ENCODE measurements around the gene ZFYVE19.

The ZFYVE19 gene, protein sequence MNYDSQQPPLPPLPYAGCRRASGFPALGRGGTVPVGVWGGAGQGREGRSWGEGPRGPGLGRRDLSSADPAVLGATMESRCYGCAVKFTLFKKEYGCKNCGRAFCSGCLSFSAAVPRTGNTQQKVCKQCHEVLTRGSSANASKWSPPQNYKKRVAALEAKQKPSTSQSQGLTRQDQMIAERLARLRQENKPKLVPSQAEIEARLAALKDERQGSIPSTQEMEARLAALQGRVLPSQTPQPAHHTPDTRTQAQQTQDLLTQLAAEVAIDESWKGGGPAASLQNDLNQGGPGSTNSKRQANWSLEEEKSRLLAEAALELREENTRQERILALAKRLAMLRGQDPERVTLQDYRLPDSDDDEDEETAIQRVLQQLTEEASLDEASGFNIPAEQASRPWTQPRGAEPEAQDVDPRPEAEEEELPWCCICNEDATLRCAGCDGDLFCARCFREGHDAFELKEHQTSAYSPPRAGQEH

DNA sequence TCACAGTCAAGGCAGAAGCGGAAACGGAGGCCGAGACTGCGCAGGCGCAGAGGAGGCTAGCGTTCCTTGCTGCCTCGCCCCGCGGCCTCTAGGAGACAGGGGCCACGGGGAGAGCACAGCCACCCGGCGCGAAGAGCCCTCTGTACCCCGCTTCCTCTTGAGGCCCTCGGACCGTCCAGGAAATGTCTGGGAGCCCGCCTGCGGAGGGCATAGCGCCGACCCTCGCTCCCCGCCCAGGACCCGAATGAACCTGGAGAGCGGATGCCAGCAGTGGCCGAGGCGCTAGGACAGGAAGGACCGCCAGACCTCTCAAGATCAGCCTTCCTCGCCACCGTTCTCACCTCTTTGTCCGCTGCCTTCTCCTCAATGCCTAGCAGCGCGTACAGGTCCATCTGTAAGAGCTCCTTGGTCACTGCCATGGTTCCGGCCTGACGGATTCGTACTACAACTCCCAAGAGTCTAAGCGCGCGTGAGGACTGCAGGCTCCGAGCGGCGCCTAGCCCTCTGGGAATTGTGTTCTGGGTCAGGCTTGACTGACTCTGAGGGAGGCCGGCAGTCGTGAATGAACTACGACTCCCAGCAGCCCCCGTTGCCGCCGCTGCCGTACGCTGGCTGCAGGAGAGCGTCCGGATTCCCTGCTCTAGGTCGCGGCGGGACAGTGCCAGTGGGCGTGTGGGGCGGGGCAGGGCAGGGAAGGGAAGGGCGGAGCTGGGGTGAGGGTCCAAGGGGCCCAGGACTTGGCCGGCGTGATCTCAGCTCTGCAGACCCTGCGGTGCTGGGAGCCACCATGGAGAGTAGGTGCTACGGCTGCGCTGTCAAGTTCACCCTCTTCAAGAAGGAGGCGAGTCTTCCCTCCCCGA lies at the start of gene ZFYVE19, which contains the start of gene DNAJC17:
ZFYVE19 (plus strand) TSS at position 62 of the 860 bp plus-strand sequence; CDS start at position 563, 501 bp downstream.
DNAJC17 (minus strand) TSS at position 446 of the 860 bp plus-strand sequence; CDS start at position 419, 27 bp downstream.
- peak; percentile 94 for DNase-seq

DNA sequence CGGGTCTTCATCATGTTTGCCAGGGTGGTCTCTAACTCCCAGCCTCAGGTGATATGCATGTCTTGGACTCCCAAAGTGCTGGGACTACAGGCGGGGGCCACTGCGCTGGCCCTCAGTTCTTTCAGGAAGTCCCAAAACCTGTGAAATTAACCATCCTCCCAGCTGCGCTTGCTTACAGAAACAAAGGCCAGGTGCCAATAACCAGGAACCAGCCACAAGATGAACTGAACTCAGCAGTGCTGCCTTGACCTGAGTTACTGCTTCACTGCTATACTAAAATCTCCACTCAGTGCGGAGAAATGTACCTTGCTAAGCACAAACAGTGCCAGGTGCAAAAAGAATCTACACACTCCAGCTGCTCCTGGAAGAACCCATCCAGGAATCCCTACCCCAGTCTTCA lies 46.9 kb upstream of the ZFYVE19 start:
- no peak for DNase-seq

DNA sequence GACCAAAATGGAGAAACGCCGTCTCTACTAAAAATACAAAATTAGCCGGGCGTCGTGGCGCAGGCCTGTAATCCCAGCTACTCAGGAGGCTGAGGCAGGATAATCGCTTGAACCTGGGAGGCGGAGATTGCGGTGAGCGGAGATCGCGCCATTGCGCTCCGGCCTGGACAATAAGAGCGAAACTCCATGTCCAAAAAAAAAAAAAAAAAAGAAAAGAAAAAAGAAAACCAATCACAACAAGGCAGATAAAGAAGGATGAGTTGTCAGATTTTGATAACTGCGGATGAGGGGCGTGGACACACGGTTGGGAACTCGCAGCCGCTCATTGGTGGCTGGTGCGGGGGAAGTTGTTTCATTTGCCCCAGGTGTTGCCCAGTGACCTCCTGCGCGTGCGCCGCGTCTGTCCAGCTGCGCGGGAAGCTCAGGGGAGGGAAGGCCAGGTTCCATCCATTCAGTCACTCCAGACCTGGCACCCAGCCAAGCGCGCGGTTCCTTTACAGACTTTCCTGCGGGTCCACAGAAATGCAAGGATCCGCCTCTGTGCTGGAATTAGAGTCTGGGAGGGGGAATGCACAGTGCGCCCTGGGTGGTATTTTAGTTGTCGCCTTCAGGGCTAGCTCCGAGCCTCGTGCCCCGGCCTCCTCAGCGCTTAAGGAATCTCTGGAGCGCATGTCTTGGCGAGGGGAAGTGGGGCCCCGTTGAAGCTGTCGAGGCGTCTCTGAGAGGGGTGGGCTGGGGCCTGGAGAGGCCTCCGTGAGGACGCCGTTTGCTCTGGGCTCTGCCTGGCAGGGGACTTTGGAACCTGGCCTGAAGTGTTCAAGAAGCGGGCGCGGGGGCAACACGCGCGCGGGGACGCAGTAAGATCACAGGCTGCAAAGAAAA lies 43.7 kb upstream of the ZFYVE19 start:
- DNase-seq, result peak; percentile 46

DNA sequence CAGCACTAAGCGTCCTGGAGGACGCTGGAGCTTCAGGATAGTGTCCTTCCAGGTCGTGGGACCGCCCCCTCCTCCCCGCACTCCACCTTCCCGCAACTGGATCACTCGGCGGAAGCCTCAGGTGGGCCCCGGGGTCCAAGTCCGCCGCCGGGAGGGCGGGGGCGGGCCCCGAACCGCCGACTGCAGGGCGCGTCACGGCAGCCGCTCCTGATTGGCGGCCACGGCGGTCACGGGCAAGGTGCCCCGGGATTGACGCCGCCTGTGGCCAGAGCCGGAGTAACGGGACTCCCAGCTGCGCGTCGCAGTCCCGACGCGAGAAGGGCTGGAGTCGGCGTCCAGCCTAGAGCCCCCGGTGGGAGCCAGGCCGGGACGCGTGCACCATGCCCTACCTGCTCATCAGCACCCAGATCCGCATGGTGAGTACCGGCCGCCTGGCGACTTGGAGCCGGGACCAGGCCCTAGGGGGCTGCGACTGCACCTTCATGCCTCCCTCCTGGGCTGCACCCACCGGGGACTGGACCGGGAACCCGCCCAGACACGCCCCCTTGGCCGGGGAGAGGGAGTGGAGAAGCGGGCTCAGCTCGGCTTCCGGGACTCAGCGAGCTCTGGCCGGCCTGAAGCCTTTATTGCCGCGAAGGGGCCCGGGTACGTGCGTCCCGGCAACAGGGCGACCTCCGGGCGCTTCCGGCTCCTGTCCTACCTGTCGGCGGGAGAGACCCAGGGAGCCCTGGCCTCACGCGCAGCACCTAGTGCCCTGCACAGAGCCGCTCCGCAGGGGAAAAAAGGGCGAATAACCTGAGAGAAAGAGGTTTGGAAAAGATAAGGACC lies 42.9 kb upstream of the ZFYVE19 start, which contains the start of gene GCHFR:
GCHFR (plus strand) TSS at position 268 of the 828 bp plus-strand sequence; CDS start at position 381, 113 bp downstream.
- DNase-seq, result peak; percentile 76

DNA sequence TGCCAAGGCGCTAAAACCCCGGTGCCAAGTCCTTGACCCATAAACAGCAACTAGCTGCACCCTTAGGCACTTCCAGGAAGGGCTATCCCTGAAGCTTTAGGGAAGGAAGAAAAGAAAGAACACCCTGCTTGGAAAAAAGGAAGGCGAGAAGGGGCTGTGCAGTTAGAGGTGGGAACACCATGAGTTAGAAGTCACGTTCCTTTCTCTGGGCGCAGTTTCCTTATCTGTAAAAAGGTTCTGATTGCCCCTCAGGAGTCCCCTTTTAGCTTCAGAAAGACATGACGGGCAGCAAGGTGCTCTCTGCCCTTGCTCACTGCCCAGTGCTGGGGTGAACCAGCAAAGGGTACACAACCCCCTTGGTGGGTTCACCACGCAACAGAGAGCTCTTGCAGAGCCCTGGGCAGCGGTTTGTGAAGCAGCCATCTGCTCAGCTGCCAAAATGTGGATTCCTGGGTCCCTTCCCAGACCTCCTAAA lies 42.2 kb upstream of the ZFYVE19 start:
- DNase-seq, result no peak

DNA sequence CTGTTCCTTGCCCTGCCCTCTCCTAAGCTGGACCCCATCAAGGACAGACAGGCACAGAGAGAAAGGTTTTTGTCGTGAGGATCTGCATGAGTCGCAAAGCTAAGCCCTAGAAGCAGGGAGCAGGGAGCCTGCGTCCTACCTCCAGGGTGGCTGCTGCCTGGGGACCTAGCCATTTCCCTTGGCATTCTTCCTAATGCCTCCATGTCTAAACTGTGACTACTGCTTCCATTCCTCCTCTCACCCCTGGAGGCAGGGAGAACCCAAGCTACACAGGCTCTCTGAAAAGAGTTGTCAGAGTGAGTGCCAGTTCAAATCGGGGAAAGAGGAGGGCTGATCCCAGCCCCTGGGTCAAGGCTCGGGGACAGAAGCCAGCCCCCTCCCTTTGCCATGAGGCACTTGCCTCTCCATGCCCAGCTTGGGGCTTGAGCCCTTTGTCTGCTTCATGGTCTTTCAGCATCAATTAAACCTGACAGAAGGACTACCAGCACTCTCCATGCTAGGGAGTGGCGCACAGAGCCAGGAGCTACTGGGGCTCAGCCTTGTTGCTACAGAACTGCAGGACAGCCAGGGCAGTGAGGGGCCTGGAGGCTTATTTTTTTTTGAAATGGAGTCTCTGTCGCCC lies 40.6 kb upstream of the ZFYVE19 start:
- no peak for DNase-seq

DNA sequence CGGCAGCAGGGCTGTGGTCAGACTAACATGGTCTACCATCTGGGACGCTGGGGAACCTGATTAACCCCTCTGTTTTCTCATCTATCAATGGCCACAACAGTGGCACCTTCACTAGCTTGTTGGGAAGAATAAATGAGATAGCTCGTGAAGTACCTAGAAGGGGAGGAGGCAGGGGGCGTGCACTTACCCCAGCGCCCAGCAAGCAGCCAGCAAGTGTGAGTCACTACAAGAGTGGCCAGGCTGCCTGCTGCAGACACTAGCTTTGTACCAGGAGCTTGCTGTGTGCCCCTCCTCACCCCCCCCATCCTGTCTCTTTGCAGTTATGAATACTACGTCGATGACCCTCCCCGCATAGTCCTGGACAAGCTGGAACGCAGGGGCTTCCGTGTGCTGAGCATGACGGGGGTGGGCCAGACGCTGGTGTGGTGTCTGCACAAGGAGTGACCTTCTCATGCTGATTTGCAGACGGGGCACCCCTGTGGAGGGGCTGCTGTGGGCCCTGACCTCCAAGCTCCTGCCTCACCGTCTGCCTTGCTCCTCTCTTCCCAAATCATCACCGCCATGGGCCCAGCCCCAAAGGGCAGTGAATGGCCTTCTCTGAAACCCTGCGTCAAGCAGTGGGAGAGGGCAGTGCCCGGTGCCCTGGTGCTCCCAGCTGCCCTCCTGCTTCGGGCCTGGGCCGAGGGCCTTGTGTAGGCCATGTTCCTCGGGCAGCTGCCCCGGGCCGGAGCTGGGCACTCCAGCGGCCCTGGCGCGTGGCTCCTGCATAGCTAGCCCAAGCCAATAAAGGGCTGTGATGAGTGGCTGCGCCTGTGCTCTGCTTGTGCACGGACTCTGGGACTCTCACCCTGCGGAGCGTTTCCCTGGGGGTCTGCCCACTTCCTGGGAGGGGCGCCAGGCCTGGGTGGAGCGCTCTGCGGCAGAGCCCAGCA lies 39.7 kb upstream of the ZFYVE19 start:
- DNase-seq, result no peak

DNA sequence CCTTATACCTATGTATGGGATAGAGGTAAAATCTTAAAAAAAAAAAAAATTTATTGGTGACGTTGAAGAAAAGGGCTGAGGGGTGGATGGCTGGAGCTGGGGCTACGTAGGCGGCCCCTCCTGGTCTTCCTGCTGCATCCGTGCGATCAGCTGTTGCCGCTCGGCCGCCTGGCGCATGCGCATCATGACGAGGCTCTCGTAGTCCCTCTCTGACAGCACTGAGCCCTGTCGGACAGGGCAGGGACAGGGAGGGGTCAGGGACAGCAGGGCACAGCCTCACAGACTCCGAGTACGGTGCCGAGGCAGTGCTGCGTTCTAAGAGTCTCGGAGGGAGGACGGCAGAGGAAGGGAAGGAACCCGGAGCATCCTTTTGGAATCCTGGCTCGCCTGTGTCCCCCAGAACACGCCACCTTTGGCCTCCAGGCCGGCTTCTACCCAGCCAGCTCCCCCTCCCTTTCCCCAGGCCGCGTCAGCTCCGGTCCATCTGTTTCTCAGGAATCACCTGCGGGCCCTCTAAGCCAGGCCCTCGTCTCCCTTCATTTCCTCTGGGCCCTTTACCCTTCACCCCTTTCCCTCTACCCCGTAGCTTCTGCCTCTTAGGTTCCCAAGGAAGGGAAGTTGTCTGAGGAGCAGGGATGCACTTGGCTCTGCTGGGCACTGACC lies 38.9 kb upstream of the ZFYVE19 start:
- DNase-seq, result no peak

DNA sequence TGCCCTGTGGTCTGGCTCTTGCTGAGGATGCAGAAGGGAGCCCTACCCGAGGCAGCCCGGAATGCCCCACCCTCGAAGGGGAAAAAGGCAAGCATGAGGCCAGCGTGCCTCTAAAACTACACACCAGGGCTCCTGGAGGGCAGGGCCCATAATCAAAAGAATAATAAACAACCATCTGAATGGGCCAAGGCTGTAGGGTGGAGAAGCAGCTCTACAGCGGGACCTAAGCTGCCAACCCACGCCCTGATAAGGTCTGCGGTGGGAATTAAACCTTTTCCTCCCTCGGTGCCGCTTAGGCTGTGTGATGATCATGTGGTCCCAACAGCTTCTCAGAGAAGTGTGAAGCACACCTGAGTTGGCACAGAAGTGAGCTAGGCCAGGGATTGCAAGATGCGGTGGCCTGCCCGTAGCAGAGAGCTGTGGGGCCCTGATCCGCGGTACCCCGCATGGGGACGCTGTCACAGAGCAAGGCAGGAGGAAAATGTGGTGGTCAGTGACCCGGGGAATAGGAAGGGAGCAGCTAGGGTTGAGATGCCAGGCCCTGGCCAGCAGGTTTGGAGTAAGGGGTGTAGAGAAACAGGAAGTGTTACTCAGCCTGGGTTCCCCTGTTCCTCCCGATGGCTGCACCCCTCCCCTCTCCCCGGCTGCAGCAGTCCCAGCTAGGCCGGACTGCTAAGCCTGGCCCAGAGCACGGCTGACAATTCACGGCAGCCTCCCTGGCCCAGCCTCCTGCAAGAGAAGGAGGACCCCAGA lies 38.2 kb upstream of the ZFYVE19 start:
- peak; percentile 30 for DNase-seq

DNA sequence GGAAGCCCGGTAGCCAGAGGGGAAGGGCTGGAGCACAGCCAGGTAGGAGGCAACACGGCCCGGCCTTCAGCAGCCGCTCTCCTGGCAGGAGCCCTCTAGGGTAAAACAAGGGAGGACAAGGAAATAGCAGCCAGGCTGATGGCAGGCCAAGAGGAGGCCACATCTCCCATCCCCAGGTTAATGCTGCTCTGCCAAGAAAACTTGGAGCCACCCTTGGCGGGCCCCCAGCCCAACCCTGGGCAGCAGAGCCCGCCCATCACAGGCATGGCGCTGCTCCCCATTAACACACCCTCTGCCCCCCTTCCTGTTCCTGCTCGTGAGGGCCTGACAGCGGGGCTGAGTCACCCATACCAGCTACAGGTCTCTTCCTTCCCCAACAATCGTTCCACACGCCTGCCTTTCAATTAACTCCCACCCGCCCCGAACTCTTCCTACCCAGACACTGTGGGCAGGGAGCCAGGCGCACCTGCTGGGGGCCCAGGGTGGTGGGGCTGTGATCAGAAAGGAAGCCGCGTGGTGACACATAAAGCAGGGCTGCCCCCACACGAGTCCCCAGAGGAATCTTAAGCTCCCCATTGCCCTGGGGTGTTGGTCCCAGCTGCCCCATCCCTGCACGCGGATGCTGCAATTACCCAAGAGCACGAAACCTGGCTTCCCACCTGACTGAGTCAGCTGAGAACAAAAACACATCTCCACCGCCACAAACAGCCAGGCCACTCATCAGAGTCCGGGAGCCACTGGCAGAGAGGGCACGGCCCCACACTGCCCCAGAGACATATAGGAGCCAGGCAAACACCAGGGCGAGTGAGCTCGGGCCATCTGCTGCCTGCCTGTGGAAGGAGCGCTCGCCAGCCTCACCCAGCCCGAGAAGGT lies 37.4 kb upstream of the ZFYVE19 start, which contains the start of gene C15orf62:
C15orf62 (plus strand) TSS at position 707 of the 873 bp plus-strand sequence. CDS start 516 bp downstream, outside the sequence.
- peak; percentile 85 for DNase-seq

DNA sequence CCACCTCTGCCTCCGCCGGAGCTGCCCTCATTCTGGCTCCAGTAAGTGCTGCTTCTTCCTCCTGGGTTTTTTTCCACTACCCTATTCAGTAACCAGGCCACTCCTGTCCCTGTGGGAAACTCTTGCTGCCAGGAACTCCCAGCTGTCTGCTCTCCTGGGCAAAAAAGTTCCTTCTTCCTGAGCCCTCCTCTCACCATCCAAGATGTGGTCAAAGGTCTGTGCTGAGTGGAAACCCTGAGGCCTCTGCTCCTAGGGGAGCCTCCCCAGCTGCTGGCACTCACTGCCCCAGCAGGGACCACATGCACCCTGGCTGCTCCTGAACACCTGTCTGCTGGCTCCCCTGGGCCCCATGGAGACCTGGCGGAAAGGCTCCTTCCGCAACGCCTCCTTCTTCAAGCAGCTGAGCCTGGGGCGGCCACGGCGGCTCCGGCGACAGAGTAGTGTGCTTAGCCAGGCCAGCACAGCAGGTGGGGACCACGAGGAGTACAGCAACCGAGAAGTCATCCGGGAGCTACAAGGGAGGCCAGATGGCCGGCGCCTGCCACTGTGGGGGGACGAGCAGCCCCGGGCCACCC lies 36.7 kb upstream of the ZFYVE19 start:
- DNase-seq, result no peak

DNA sequence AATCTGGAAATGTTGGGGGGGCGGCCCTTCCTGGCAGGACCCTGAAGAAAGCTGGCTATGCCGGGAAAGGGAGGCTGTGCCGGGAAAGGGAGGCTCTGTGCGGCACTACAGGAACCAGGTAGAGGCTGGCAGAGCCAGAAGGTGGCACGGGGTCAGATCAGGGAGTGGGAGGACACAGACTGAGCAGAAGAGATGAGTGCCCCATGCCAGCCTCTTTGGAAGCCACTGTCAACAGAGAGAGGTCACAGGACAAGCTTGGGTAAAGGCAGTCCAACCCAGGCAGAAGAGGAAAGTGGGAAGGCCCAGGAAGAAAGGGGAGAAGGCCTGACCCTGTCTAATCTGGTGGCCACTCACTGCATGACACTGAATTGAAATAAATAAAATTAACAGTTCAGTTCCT lies 35.6 kb upstream of the ZFYVE19 start:
- DNase-seq, result no peak

DNA sequence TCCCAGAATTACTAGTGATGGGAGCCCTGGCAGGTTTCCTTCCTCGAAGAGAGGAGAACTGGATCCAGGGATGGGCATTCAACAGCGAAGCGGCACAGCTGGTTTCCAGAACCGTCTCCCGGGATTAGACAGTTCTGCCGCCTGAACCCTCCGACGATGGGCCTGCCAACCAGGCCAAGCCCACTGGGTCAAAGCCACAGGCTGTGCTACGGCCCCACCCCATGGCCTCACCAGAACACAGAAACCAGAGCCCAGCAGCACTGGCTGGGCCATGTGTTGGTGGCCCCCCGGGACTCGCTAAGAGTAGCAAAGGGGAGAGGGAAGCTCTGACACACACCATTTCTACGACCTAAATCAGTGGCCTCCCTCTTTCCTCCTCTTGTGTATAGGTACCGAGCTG lies 34.9 kb upstream of the ZFYVE19 start:
- no peak for DNase-seq

DNA sequence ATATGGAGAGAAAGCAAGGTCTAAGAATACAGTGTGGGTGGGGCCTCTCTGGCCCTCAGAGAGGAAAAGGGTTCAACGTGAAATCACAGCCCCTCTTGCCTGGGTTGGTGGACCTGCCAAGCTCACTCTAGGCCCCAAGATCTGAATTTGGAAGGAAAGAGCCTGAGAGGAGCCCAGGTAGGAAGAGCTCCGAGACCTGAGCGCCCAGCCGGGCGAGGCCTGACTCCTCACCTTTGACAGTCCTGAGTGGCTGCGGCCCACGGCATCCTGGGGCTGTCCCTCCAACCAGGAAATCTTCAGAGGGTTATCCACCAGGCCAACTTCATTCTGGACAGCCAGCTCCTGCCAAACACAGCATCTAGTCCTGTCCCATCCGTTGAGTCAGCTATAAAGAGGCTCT lies 33.4 kb upstream of the ZFYVE19 start:
- DNase-seq, result no peak

DNA sequence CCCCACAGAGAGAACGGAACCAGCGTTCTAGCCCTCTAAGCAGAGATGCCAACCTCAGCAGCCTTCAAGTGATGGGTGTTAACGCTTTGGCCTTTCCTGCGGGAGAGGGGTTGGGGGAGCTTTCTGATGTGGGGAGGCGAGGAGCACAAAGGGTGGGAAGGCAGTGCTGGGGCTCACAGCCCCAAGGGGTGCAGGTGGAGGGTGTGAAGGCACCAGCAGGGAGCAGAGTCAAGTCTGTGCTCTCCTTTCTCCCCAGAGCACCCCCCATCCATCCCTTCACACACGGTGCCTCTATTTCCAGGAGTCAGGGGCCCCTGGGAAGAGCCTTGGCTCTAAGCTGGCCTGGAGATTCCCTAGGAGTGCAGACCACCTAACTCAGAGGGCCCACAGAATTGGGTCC lies 33.0 kb upstream of the ZFYVE19 start:
- DNase-seq, result no peak

DNA sequence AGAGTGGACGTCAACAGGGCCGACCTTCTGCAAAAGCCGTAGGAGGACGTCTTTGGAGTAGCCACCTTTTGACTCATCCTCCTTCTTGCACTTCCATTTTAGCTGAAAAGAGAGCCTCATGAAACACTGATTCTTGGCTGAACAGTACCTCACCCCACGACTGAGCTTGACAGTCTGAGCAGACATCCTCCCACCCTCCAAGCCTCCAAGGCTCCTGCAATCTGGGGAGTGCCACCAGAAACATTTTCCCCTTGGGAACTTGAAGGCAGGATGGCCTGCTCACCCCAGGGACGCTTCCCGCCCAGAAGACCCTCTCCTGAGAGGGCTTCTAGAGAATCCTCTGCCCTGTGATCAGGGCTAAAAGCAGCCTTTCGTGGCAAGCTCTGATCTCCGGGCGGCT lies 31.9 kb upstream of the ZFYVE19 start:
- DNase-seq, result no peak

All from CD4-positive, alpha-beta T cell treated with Interleukin-6 for 4 hours (primary cell).